Lung (tissue), 12 donors: ENCODE results near the gene CNN2. TPM values are rescaled to one million over a fixed set of nuclear protein-coding genes. Genes with fewer than 3 reads are reported as not detected.

Experiments
- ATAC-seq: fragments of 200-7000 bp; cut with Tn5 transposase; one replicate; pipeline ENCODE4 v1.9.1; 2020; ENCODE audit warnings: moderate number of reproducible peaks; ENCODE audit not compliant: insufficient read depth, low FRiP score
- DNase-seq, 3 donors: peaks; one replicate each; pipeline ENCODE4 v3.0.0-alpha.2; 2013 to 2017
- H3K27ac ChIP-seq, 2 donors: one replicate each; pipeline ENCODE4 v1.5.1; 2013; ENCODE audit warnings: mild to moderate bottlenecking in 2 of 2, moderate library complexity in 2 of 2, control low read depth in 1 of 2, inconsistent platforms in 1 of 2, low read depth in 1 of 2, low read length in 1 of 2
- H3K27me3 ChIP-seq, 3 donors: one replicate each; pipeline ENCODE4 v1.5.1; 2013; ENCODE audit warnings: low read length in 2 of 3; ENCODE audit not compliant: control insufficient read depth in 3 of 3, insufficient read depth in 3 of 3
- H3K36me3 ChIP-seq, 4 donors: one replicate each; pipeline ENCODE4 v1.5.1; 2013; ENCODE audit warnings: low read length in 4 of 4, mild to moderate bottlenecking in 1 of 4, moderate library complexity in 1 of 4; ENCODE audit not compliant: control insufficient read depth in 4 of 4, insufficient read depth in 4 of 4
- H3K4me1 ChIP-seq, 5 donors: one replicate each; pipeline ENCODE4 v1.5.1; 2013; ENCODE audit warnings: low read length in 5 of 5, mild to moderate bottlenecking in 2 of 5, moderate library complexity in 1 of 5; ENCODE audit not compliant: control insufficient read depth in 5 of 5, insufficient read depth in 5 of 5
- H3K4me3 ChIP-seq: one replicate; pipeline ENCODE4 v1.5.1; 2013; ENCODE audit warnings: mild to moderate bottlenecking, control low read depth, moderate library complexity
- H3K9ac ChIP-seq, 2 donors: one replicate each; pipeline ENCODE4 v1.5.1; 2013; ENCODE audit warnings: low read length in 2 of 2, control low read depth in 1 of 2; ENCODE audit not compliant: insufficient read depth in 1 of 2
- H3K9me3 ChIP-seq, 4 donors: one replicate each; pipeline ENCODE4 v1.5.1; 2013; ENCODE audit warnings: low read length in 3 of 4, mild to moderate bottlenecking in 1 of 4, moderate library complexity in 1 of 4; ENCODE audit not compliant: control insufficient read depth in 4 of 4, insufficient read depth in 3 of 4
- WGBS, 2 donors: extraction: QIAGEN DNeasy Blood & Tissue Kit; methylation state at CpG; one replicate each; pipeline ENCODE4 v1.1.7; 2013; 5-methylcytosine and 5-hydroxymethylcytosine counted together
- polyA plus RNA-seq, 2 donors: library from polyadenylated mRNA; stranded (reverse); fragments of 200-250 nt; gene quantifications; one replicate each; pipeline ENCODE4 v1.2.1, GENCODE V29; 2013
- total RNA-seq, 2 donors: library from RNA; depleted of rRNA in 1 of 2; stranded (reverse); fragments of >200 nt in 1 of 2; gene quantifications; one replicate each; pipeline ENCODE4 v1.2.1, GENCODE V29; 2014 to 2021
- TF ChIP-seq, protein P1 (sequence below): IDR thresholded peaks from 2 replicates; pipeline ENCODE4 v1.5.1; 2012; ENCODE audit warnings: mild to moderate bottlenecking; ENCODE audit errors: control extremely low read depth, extremely low read depth
- donor health status: control.
- donor health status: control.
- donor health status: Bipolar disorder and iron deficiency.
- donor health status: healthy.
- donor health status: DM: yes; HTN: yes; CAD: no.

The CNN2 gene
- total and polyA plus RNA-seq, 4 donors: 161 to 236 (median 180) TPM

- TF ChIP-seq, protein P1, sequence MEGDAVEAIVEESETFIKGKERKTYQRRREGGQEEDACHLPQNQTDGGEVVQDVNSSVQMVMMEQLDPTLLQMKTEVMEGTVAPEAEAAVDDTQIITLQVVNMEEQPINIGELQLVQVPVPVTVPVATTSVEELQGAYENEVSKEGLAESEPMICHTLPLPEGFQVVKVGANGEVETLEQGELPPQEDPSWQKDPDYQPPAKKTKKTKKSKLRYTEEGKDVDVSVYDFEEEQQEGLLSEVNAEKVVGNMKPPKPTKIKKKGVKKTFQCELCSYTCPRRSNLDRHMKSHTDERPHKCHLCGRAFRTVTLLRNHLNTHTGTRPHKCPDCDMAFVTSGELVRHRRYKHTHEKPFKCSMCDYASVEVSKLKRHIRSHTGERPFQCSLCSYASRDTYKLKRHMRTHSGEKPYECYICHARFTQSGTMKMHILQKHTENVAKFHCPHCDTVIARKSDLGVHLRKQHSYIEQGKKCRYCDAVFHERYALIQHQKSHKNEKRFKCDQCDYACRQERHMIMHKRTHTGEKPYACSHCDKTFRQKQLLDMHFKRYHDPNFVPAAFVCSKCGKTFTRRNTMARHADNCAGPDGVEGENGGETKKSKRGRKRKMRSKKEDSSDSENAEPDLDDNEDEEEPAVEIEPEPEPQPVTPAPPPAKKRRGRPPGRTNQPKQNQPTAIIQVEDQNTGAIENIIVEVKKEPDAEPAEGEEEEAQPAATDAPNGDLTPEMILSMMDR: no peak
- Histone ChIP-seq H3K9me3 (no peaks in the 10 kb centered on the region), H3K27me3 (no peaks in the 10 kb centered on the region), H3K4me3 (no peak overlapping the region), H3K27ac (no peak overlapping the region), H3K36me3 (peaks cover 0 to 82% (median under 1%) of the 10 kb centered on the region in 4 donors), H3K9ac (no peak overlapping the region), H3K4me1 (peaks cover 0 to 12% (median 0%) of the 10 kb centered on the region in 5 donors)
- no peak for ATAC-seq
- 84 to 91% methylated on average over 43 of the region's 43 CpGs for WGBS, 2 donors
- DNase-seq: no peak
Measured at GRCh38 chr19:1084024-1084868, 57.8 kb downstream of the CNN2 start.

DNA sequence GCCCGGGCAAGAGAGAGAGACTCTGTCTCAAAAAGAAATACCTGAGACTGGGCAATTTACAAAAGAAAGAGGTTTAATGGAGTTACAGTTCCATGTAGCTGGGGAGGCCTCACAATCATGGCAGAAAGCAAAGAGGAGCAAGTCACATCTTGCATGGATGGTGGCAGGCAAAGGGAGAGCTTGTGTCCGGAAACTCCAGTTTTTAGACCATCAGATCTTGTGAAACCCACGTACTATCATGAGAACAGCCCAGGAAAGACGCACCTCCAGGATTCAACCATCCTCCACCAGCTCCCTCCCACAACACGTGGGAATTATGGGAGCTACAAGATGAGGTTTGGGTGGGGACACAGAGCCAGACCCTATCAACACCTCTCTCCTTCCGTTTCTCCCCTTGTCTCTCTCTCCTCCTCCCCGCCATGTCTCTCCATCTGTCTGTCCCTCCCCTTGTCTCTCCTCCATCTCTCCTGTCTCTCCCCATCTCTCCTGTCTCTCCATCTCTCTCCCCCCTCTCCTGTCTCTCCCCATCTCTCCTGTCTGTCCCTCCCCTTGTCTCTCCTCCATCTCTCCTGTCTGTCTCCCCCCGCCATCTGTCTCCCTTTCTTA is 58.7 kb downstream of the CNN2 start:
- Histone ChIP-seq H3K9me3 (no peaks in the 10 kb centered on the region), H3K9ac (no peak overlapping the region), H3K27ac (no peak overlapping the region), H3K4me1 (peaks cover 0 to 12% (median 0%) of the 10 kb centered on the region in 5 donors), H3K36me3 (peaks cover 0 to 82% (median 2%) of the 10 kb centered on the region in 4 donors), H3K27me3 (no peaks in the 10 kb centered on the region), H3K4me3 (no peak overlapping the region)
- ATAC-seq (no peak), DNase-seq (no peak)
- 76 to 84% methylated on average over 8 of the region's 8 CpGs for WGBS, 2 donors
- TF ChIP-seq, protein P1: no peak

GRCh38 chr19:1085676-1086442 is 59.5 kb downstream of the CNN2 start:
- TF ChIP-seq, protein P1: no peak
- 80 to 88% methylated on average over 32 to 38 of the region's 38 CpGs for WGBS, 2 donors
- H3K9me3 ChIP-seq: no peaks in the 10 kb centered on the region
- H3K4me1 ChIP-seq: peaks cover 0 to 12% (median 0%) of the 10 kb centered on the region in 5 donors
- ATAC-seq (no peak), DNase-seq (no peak)
- no peak overlapping the region for H3K4me3 ChIP-seq
- no peak overlapping the region for H3K9ac ChIP-seq
- H3K27ac ChIP-seq: no peak overlapping the region
- H3K27me3 ChIP-seq: no peaks in the 10 kb centered on the region
- peaks cover 0 to 79% (median 2%) of the 10 kb centered on the region in 4 donors for H3K36me3 ChIP-seq
